Liver (tissue), 3 donors: ENCODE results near the gene AMDHD1.

ENCODE experiments used
- TAF1 ChIP-seq: conservative IDR thresholded peaks from 2 replicates; pipeline ENCODE4 v1.6.1; 2016; ENCODE audit warnings: antibody characterized with exemption, mild to moderate bottlenecking
- TF ChIP-seq, protein P1 (sequence below): fragments of 150-350 bp; IDR thresholded peaks from 2 replicates; pipeline ENCODE4 v1.5.1; 2017; ENCODE audit warnings: improper control_type of control experiment, low read depth, low read length; ENCODE audit not compliant: missing input control
- donor health status: healthy.
- donor health status: healthy.

GRCh38 chr12:95909871-95910270, 33.3 kb upstream of the AMDHD1 start:
- TF ChIP-seq, protein P1, sequence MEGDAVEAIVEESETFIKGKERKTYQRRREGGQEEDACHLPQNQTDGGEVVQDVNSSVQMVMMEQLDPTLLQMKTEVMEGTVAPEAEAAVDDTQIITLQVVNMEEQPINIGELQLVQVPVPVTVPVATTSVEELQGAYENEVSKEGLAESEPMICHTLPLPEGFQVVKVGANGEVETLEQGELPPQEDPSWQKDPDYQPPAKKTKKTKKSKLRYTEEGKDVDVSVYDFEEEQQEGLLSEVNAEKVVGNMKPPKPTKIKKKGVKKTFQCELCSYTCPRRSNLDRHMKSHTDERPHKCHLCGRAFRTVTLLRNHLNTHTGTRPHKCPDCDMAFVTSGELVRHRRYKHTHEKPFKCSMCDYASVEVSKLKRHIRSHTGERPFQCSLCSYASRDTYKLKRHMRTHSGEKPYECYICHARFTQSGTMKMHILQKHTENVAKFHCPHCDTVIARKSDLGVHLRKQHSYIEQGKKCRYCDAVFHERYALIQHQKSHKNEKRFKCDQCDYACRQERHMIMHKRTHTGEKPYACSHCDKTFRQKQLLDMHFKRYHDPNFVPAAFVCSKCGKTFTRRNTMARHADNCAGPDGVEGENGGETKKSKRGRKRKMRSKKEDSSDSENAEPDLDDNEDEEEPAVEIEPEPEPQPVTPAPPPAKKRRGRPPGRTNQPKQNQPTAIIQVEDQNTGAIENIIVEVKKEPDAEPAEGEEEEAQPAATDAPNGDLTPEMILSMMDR = no peak
- TF ChIP-seq TAF1 = no peak
